GM12864 (cell line): ENCODE results near the gene HOXC4.
"Not testable (repeated sequence)": the region's sequence is repeated elsewhere in the genome, so short reads cannot be mapped to it uniquely, and the experiment has no call there.

Experiments
- DNase-seq: peaks from one replicate; pipeline ENCODE4 v3.0.0-alpha.2; 2011; ENCODE audit warnings: low read depth
- H3K4me3 ChIP-seq: 2 replicates; pipeline ENCODE4 v1.5.1; 2011; ENCODE audit warnings: mild to moderate bottlenecking, low read depth, low read length, control low read depth
- TF ChIP-seq, protein P1 (sequence below): IDR thresholded peaks from 2 replicates; pipeline ENCODE4 v1.5.1; 2011; ENCODE audit warnings: low read depth, mild to moderate bottlenecking, moderate library complexity, low read length, control low read depth, inconsistent platforms; ENCODE audit errors: missing control alignments

HOXC4 gene

DNA sequence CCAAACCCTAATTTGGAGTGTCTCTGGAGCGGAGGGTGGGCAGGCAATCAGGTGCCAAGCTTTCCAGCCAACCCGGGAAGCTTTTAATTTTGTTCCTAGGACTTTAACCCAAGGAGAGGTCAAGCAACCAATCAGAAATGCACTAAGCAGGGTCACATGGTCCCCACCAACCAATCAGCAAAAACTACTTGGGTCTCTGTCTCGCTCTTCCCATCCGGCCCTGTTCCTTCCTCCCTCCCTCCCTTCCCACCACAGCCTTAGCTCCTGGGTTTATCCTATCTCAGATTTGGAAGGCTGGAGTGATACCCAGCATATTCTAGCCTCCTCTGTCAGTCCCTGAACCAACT is 13.5 kb upstream of the HOXC4 start:
- DNase-seq = no peak
- TF ChIP-seq, protein P1, sequence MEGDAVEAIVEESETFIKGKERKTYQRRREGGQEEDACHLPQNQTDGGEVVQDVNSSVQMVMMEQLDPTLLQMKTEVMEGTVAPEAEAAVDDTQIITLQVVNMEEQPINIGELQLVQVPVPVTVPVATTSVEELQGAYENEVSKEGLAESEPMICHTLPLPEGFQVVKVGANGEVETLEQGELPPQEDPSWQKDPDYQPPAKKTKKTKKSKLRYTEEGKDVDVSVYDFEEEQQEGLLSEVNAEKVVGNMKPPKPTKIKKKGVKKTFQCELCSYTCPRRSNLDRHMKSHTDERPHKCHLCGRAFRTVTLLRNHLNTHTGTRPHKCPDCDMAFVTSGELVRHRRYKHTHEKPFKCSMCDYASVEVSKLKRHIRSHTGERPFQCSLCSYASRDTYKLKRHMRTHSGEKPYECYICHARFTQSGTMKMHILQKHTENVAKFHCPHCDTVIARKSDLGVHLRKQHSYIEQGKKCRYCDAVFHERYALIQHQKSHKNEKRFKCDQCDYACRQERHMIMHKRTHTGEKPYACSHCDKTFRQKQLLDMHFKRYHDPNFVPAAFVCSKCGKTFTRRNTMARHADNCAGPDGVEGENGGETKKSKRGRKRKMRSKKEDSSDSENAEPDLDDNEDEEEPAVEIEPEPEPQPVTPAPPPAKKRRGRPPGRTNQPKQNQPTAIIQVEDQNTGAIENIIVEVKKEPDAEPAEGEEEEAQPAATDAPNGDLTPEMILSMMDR = no peak
- no peak overlapping the region for H3K4me3 ChIP-seq

DNA sequence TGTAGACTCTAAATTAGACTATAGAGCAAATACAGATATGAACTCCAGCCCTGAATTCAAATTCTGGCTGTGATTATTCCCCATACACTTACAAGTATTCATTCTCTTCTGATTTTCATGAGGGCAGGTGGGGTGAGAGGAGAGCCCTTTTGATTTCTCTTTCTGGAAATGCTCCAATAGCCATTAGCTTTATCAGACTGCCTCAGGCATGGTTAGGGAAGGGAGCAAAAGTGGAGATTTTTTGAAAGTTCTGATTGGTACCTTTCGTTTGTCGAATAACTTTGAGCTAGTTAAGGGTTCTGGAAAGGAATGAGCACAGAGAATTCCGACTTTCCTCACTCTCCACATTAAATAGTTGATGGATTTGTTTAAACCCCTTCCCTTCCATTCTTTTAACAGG is 13.0 kb upstream of the HOXC4 start:
- TF ChIP-seq, protein P1 = no peak
- no peak for DNase-seq
- H3K4me3 ChIP-seq = no peak overlapping the region

- no peak overlapping the region for H3K4me3 ChIP-seq
- TF ChIP-seq, protein P1 = no peak
- DNase-seq = no peak
These were observed 12.4 kb upstream of the HOXC4 start for GRCh38 chr12:54041097-54041690.

GRCh38 chr12:54042033-54042432 is 11.6 kb upstream of the HOXC4 start:
- not testable (repeated sequence) for H3K4me3 ChIP-seq, DNase-seq

GRCh38 chr12:54042970-54043853 is 10.4 kb upstream of the HOXC4 start:
- TF ChIP-seq, protein P1 = no peak
- no peak overlapping the region for H3K4me3 ChIP-seq
- no peak for DNase-seq

DNA sequence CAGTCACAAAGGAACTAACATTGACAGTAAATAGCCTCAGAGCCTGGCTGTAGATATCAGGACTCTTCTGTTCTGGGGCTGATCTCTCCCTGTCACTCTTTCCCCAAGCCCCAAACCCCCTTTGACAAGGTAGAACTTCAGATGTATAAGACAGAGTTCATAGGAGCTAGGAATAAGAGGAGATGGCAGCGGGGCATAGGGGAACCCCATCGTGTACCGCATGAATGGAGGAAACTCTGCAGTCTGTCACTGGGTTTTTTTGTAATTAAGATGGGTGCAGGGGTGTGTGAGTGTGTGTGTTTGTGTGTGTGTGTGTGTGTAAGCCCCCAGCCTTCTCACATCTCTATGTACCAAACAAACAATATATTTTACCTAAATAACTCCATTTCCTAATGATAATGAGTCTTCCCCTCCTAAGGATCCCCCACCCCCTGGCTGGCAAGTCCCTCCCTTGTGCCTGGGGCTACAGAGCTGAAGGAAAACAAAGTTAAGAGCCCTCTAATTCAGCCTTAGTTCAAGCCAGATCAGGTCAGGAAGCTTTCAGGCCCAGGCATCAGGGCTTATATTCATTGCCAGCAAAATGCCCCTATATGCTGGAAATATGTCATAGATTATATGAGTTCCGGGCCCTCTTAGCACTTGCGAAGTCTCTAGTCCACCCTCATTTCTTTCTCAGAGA is 9.1 kb upstream of the HOXC4 start:
- TF ChIP-seq, protein P1 = no peak
- DNase-seq = no peak
- no peak overlapping the region for H3K4me3 ChIP-seq

DNA sequence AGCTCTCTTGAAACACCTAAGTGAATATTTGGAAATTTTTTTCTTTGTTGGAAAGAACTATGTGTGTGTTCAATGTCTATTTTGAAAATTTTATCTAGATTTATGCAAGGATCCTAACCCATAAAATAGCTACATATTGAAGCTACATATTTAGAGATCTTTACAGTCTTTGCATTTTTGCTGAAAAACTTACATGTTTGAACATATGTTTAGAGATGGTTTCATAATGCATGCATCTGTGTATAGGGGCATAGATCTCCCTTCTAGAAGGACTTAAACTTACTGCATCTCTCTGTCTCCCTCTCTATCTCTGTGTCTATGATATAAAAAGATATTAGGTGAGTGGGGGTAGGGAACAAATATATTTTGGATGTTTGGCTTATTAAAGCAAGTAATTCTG is 8.2 kb upstream of the HOXC4 start:
- H3K4me3 ChIP-seq = no peak overlapping the region
- TF ChIP-seq, protein P1 = no peak
- no peak for DNase-seq
